SK-N-SH treated with all-trans-retinoic acid at 6 μM for 48 hours (cell line): Measurements from ENCODE around the gene TDRD9.

Source experiments
- ATAC-seq: fragments of 200-7000 bp; cut with Tn5 transposase; 3 replicates; pipeline ENCODE4 v1.9.1; 2020; ENCODE audit warnings: mild to moderate bottlenecking, moderate library complexity
- ARNTL ChIP-seq: fragments of 450-650 bp; formaldehyde crosslinking; IDR thresholded peaks from 2 replicates; pipeline ENCODE4 v1.5.0; 2020; ENCODE audit warnings: low read depth, mild to moderate bottlenecking, moderate library complexity, borderline replicate concordance
- BACH2 ChIP-seq: fragments of 250-450 bp; sonication (Bioruptor Pico); IDR thresholded peaks from 2 replicates; pipeline ENCODE4 v1.9.0; 2021; ENCODE audit warnings: mild to moderate bottlenecking, borderline replicate concordance
- CREB5 ChIP-seq: fragments of 250-450 bp; sonication (Bioruptor Pico); IDR thresholded peaks from 2 replicates; pipeline ENCODE4 v1.5.1; 2020; ENCODE audit warnings: low read depth, mild to moderate bottlenecking, moderate library complexity
- CSDC2 ChIP-seq: fragments of 250-450 bp; sonication (Bioruptor Pico); IDR thresholded peaks from 2 replicates; pipeline ENCODE4 v1.5.0; 2020; ENCODE audit warnings: mild to moderate bottlenecking, moderate library complexity
- CSRNP3 ChIP-seq: fragments of 250-450 bp; sonication (Bioruptor Pico); IDR thresholded peaks from 2 replicates; pipeline ENCODE4 v1.5.1; 2021; ENCODE audit warnings: mild to moderate bottlenecking, moderate library complexity
- ESRRG ChIP-seq: fragments of 250-450 bp; sonication (Bioruptor Pico); IDR thresholded peaks from 2 replicates; pipeline ENCODE4 v1.6.1; 2021; ENCODE audit warnings: mild to moderate bottlenecking
- GLIS3 ChIP-seq: fragments of 250-450 bp; sonication (Bioruptor Pico); IDR thresholded peaks from 2 replicates; pipeline ENCODE4 v1.5.0; 2020; ENCODE audit warnings: mild to moderate bottlenecking, moderate library complexity
- ISL1 ChIP-seq: fragments of 250-450 bp; sonication (Bioruptor Pico); IDR thresholded peaks from 2 replicates; pipeline ENCODE4 v2.1.2; 2022; ENCODE audit warnings: mild to moderate bottlenecking, moderate library complexity
- OSR1 ChIP-seq: fragments of 250-450 bp; sonication (Bioruptor Pico); IDR thresholded peaks from 2 replicates; pipeline ENCODE4 v1.8.0; 2022; ENCODE audit warnings: moderate library complexity, mild to moderate bottlenecking, inconsistent platforms
- PATZ1 ChIP-seq: fragments of 250-450 bp; sonication (Bioruptor Pico); IDR thresholded peaks from 2 replicates; pipeline ENCODE4 v1.8.0; 2020; ENCODE audit warnings: mild to moderate bottlenecking, moderate library complexity, borderline replicate concordance
- POU6F1 ChIP-seq: fragments of 250-450 bp; sonication (Bioruptor Pico); IDR thresholded peaks from 2 replicates; pipeline ENCODE4 v1.8.0; 2021; ENCODE audit warnings: low read depth, mild to moderate bottlenecking, moderate library complexity, borderline replicate concordance
- PPARA ChIP-seq: fragments of 250-450 bp; sonication (Bioruptor Pico); IDR thresholded peaks from 2 replicates; pipeline ENCODE4 v1.5.0; 2020; ENCODE audit warnings: mild to moderate bottlenecking, borderline replicate concordance
- SNAI2 ChIP-seq: fragments of 250-450 bp; sonication (Bioruptor Pico); IDR thresholded peaks from 2 replicates; pipeline ENCODE4 v1.5.0; 2020; ENCODE audit warnings: mild to moderate bottlenecking, moderate library complexity
- TCF4 ChIP-seq: fragments of 250-450 bp; sonication (Bioruptor Pico); IDR thresholded peaks from 2 replicates; pipeline ENCODE4 v1.8.0; 2021; ENCODE audit warnings: mild to moderate bottlenecking, moderate library complexity, borderline replicate concordance
- TOX ChIP-seq: fragments of 250-450 bp; sonication (Bioruptor Pico); IDR thresholded peaks from 2 replicates; pipeline ENCODE4 v1.8.0; 2021; ENCODE audit warnings: mild to moderate bottlenecking, moderate library complexity, borderline replicate concordance
- TSHZ2 ChIP-seq: fragments of 250-450 bp; sonication (Bioruptor Pico); IDR thresholded peaks from 2 replicates; pipeline ENCODE4 v1.5.0; 2020; ENCODE audit warnings: mild to moderate bottlenecking, moderate library complexity
- ZC3H10 ChIP-seq: fragments of 250-450 bp; sonication (Bioruptor Pico); IDR thresholded peaks from 2 replicates; pipeline ENCODE4 v1.5.1; 2021; ENCODE audit warnings: mild to moderate bottlenecking, moderate library complexity
- ZFP3 ChIP-seq: fragments of 250-450 bp; sonication (Bioruptor Pico); IDR thresholded peaks from 2 replicates; pipeline ENCODE4 v1.5.0; 2020; ENCODE audit warnings: mild to moderate bottlenecking, moderate library complexity
- ZNF565 ChIP-seq: fragments of 450-650 bp; formaldehyde crosslinking; conservative IDR thresholded peaks from 2 replicates; pipeline ENCODE4 v1.5.0; 2020; ENCODE audit warnings: low read depth, mild to moderate bottlenecking, moderate library complexity
- ZNF70 ChIP-seq: fragments of 450-650 bp; formaldehyde crosslinking; IDR thresholded peaks from 2 replicates; pipeline ENCODE4 v1.5.0; 2020; ENCODE audit warnings: mild to moderate bottlenecking, moderate library complexity

Gene TDRD9

GRCh38 chr14:103905842-103906456, 22.3 kb upstream of the TDRD9 start:
- ATAC-seq, result no peak
- TF ChIP-seq PPARA (CRISPR knock-in tag), result no peak
- TF ChIP-seq ZC3H10 (CRISPR knock-in tag), result no peak
- TF ChIP-seq PATZ1 (CRISPR knock-in tag), result no peak
- no peak for TF ChIP-seq BACH2 (CRISPR knock-in tag)
- TF ChIP-seq ZNF70 (CRISPR knock-in tag), result no peak
- TF ChIP-seq TSHZ2 (CRISPR knock-in tag), result no peak
- no peak for TF ChIP-seq ESRRG (CRISPR knock-in tag)
- TF ChIP-seq OSR1, result no peak
- TF ChIP-seq ZFP3 (CRISPR knock-in tag), result no peak
- no peak for TF ChIP-seq GLIS3 (CRISPR knock-in tag)
- no peak for TF ChIP-seq ISL1 (CRISPR knock-in tag)
- TF ChIP-seq ZNF565 (CRISPR knock-in tag), result no peak
- no peak for TF ChIP-seq SNAI2 (CRISPR knock-in tag)

- ATAC-seq, result no peak
- no peak for TF ChIP-seq TCF4 (CRISPR knock-in tag)
- TF ChIP-seq CSDC2 (CRISPR knock-in tag), result no peak
- no peak for TF ChIP-seq POU6F1 (CRISPR knock-in tag)
- TF ChIP-seq CSRNP3 (CRISPR knock-in tag), result no peak
- TF ChIP-seq TOX (CRISPR knock-in tag), result no peak
- TF ChIP-seq ZFP3 (CRISPR knock-in tag), result no peak
- TF ChIP-seq CREB5 (CRISPR knock-in tag), result no peak
Measured at GRCh38 chr14:103908580-103908979, 19.7 kb upstream of the TDRD9 start.

GRCh38 chr14:103909531-103910261, 18.6 kb upstream of the TDRD9 start:
- no peak for ATAC-seq
- TF ChIP-seq CREB5 (CRISPR knock-in tag), result no peak
- TF ChIP-seq TCF4 (CRISPR knock-in tag), result no peak
- no peak for TF ChIP-seq OSR1
- TF ChIP-seq CSRNP3 (CRISPR knock-in tag), result no peak
- no peak for TF ChIP-seq ARNTL (CRISPR knock-in tag)
- TF ChIP-seq POU6F1 (CRISPR knock-in tag), result no peak
- TF ChIP-seq GLIS3 (CRISPR knock-in tag), result no peak
